PFSK-1 (cell line): Measurements from ENCODE around the gene LPCAT1.

Experiments used
- FOXP2 ChIP-seq: optimal IDR thresholded peaks from 2 replicates; pipeline ENCODE3; 2011; ENCODE audit warnings: borderline replicate concordance, control low read depth, inconsistent platforms; ENCODE audit not compliant: insufficient read depth; ENCODE audit errors: extremely low read length, extremely low read depth
- POLR2AphosphoS5 ChIP-seq: IDR thresholded peaks from 2 replicates; pipeline ENCODE4 v1.6.1; 2012; ENCODE audit warnings: low read depth, mild to moderate bottlenecking, control low read depth, low read length, moderate library complexity
- SIN3A ChIP-seq: IDR thresholded peaks from 2 replicates; pipeline ENCODE4 v1.6.1; 2012; ENCODE audit warnings: mild to moderate bottlenecking, low read length, moderate library complexity, borderline replicate concordance; ENCODE audit not compliant: insufficient read depth
- TAF1 ChIP-seq: IDR thresholded peaks from 2 replicates; pipeline ENCODE4 v1.6.1; 2012; ENCODE audit warnings: low read length, control low read depth, borderline replicate concordance; ENCODE audit not compliant: insufficient read depth
- TF ChIP-seq, protein P1 (sequence below), 2 experiments: IDR thresholded peaks; 2 replicates each; pipeline versions ENCODE4 v1.6.1 to v1.8.0; 2011 to 2012; ENCODE audit warnings: low read depth in 2 of 2, low read length in 2 of 2, control low read depth in 1 of 2, inconsistent platforms in 1 of 2, mild to moderate bottlenecking in 1 of 2, moderate library complexity in 1 of 2; ENCODE audit not compliant: insufficient read depth in 1 of 2

DNA sequence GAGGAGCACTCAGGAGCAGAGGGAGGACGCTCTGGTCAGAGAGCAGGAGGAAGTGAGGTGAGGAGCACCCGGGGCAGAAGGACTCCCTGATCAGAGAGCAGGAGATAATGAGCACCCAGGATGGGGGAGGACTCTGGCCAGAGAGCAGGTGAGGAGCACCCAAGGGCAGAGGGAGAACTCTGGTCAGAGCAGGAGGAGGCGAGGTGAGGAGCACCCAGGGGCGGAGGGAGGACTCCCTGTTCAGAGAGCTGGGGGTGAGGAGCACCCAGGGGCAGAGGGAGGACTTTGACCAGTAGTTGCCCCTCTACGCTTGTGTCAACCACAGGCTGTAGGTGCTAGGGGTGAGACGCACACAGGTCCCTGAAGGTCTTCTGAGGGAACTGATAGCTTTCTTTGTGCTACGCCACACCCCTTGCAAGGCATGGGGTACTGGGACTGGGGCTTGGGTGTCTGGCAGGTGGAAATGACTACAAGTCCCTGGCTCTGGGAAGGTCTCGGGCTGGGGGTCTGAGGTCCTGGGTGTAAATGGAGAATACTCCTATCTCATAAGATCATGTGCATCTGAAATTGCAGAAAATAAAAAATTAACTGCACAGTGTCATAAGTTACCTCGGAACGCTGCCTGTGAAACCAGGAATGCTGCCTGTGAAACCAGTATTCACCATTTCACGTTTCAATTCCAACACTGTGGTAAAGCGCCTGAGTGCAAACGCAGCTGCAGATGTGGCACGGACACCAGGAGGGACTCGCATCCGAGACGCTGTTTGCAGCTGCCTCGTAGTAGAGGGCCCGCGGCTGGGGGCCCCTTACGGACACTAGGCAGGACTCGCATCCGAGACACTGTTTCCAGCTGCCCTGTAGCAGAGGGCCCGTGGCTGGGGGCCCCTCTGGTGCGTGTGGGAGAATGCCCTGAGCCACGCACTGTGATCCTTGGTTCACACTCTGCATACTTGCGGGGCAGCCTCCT is 51.5 kb downstream of the LPCAT1 start:
- TF ChIP-seq POLR2AphosphoS5: peak; percentile 31; the same call in 1 of the 2 replicates
- TF ChIP-seq, protein P1, sequence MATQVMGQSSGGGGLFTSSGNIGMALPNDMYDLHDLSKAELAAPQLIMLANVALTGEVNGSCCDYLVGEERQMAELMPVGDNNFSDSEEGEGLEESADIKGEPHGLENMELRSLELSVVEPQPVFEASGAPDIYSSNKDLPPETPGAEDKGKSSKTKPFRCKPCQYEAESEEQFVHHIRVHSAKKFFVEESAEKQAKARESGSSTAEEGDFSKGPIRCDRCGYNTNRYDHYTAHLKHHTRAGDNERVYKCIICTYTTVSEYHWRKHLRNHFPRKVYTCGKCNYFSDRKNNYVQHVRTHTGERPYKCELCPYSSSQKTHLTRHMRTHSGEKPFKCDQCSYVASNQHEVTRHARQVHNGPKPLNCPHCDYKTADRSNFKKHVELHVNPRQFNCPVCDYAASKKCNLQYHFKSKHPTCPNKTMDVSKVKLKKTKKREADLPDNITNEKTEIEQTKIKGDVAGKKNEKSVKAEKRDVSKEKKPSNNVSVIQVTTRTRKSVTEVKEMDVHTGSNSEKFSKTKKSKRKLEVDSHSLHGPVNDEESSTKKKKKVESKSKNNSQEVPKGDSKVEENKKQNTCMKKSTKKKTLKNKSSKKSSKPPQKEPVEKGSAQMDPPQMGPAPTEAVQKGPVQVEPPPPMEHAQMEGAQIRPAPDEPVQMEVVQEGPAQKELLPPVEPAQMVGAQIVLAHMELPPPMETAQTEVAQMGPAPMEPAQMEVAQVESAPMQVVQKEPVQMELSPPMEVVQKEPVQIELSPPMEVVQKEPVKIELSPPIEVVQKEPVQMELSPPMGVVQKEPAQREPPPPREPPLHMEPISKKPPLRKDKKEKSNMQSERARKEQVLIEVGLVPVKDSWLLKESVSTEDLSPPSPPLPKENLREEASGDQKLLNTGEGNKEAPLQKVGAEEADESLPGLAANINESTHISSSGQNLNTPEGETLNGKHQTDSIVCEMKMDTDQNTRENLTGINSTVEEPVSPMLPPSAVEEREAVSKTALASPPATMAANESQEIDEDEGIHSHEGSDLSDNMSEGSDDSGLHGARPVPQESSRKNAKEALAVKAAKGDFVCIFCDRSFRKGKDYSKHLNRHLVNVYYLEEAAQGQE (IDR thresholded peaks at IDR 0.05; ENCODE audit: insufficient read depth in 1 of 2, low read depth in 2 of 2, low read length in 2 of 2): no peak
- no peak for TF ChIP-seq SIN3A
- no peak for TF ChIP-seq FOXP2
- TF ChIP-seq TAF1: no peak
